ENCODE results near the gene INTS6. TPM values are rescaled to one million over a fixed set of nuclear protein-coding genes. Genes with fewer than 3 reads are reported as not detected.

INTS6 gene
- total and polyA plus RNA-seq, 8 donors: 10.9 to 44.8 (median 27.2) TPM

GRCh38 chr13:51385114-51385513 is 67.7 kb downstream of the INTS6 start:
- 93 to 96% methylated on average over 2 of the region's 2 CpGs for WGBS, 2 donors

GRCh38 chr13:51380269-51380668 is 72.6 kb downstream of the INTS6 start:
- H3K36me3 ChIP-seq: peaks cover 0 to 58% (median 14%) of the 10 kb centered on the region in 3 donors
- DNase-seq (no peak), FAIRE-seq (peak; percentile 43), ATAC-seq (peak; percentile 91 to 98 (median 93))
- no peak overlapping the region for H3K4me3 ChIP-seq
- WGBS, 2 donors: 35 to 39% methylated on average over 4 of the region's 4 CpGs
- no peaks in the 10 kb centered on the region for H3K27me3 ChIP-seq
- no peak overlapping the region for H3K27ac ChIP-seq
- H3K4me1 ChIP-seq: peaks cover 0 to 10% (median 0%) of the 10 kb centered on the region in 3 donors
- no peaks in the 10 kb centered on the region for H3K9me3 ChIP-seq
- TF ChIP-seq CTCF (IDR thresholded peaks at IDR 0.05): no peak
- intact Hi-C loops (cut with DNase I): no loop called here

More at GRCh38 chr13:51385114-51385513, 67.7 kb downstream of the INTS6 start:
- no peak for TF ChIP-seq CTCF (IDR thresholded peaks at IDR 0.05)
- no peak overlapping the region for H3K4me3 ChIP-seq
- H3K27me3 ChIP-seq: no peaks in the 10 kb centered on the region
- no peak overlapping the region for H3K27ac ChIP-seq
- H3K4me1 ChIP-seq: peaks cover 0 to 10% (median 6%) of the 10 kb centered on the region in 3 donors
- DNase-seq (no peak), ATAC-seq (no peak), FAIRE-seq (no peak)
- intact Hi-C loops (cut with DNase I): no loop called here
- no peaks in the 10 kb centered on the region for H3K9me3 ChIP-seq
- peaks cover 0 to 30% (median 0%) of the 10 kb centered on the region in 3 donors for H3K36me3 ChIP-seq

GRCh38 chr13:51373451-51373850 is 79.4 kb downstream of the INTS6 start:
- Histone ChIP-seq H3K4me3 (no peak overlapping the region), H3K9me3 (no peaks in the 10 kb centered on the region), H3K27ac (no peak overlapping the region), H3K36me3 (peaks cover 0 to 68% (median 32%) of the 10 kb centered on the region in 3 donors), H3K4me1 (no peaks in the 10 kb centered on the region), H3K27me3 (no peaks in the 10 kb centered on the region)
- no peak for TF ChIP-seq CTCF (IDR thresholded peaks at IDR 0.05)
- ATAC-seq: no peak
- WGBS, 2 donors: 69 to 77% methylated on average over 2 of the region's 2 CpGs
- DNase-seq: no peak
- intact Hi-C loops (cut with DNase I): no loop called here
- no peak for FAIRE-seq

- no peak overlapping the region for H3K27ac ChIP-seq
- H3K36me3 ChIP-seq: peaks cover 0 to 67% (median 31%) of the 10 kb centered on the region in 3 donors
- FAIRE-seq: no peak
- intact Hi-C loops (cut with DNase I): no loop called here
- no peaks in the 10 kb centered on the region for H3K4me1 ChIP-seq
- H3K4me3 ChIP-seq: no peak overlapping the region
- DNase-seq: no peak
- ATAC-seq: no peak
- no peak for TF ChIP-seq CTCF (IDR thresholded peaks at IDR 0.05)
- H3K27me3 ChIP-seq: no peaks in the 10 kb centered on the region
- H3K9me3 ChIP-seq: no peaks in the 10 kb centered on the region
- WGBS, 2 donors: 92 to 94% methylated on average over 6 of the region's 6 CpGs
Observed at GRCh38 chr13:51371768-51372399, 81.0 kb downstream of the INTS6 start.

- FAIRE-seq (no peak), DNase-seq (no peak), ATAC-seq (no peak)
- no peak for TF ChIP-seq CTCF (IDR thresholded peaks at IDR 0.05)
- Histone ChIP-seq H3K27ac (no peak overlapping the region), H3K36me3 (peaks cover 0 to 68% (median 30%) of the 10 kb centered on the region in 3 donors), H3K9me3 (no peaks in the 10 kb centered on the region), H3K27me3 (no peaks in the 10 kb centered on the region), H3K4me1 (no peaks in the 10 kb centered on the region), H3K4me3 (no peak overlapping the region)
- intact Hi-C loops (cut with DNase I): no loop called here
- WGBS, 2 donors: 91 to 98% methylated on average over 2 of the region's 2 CpGs
Observed at GRCh38 chr13:51370811-51371210, 82.0 kb downstream of the INTS6 start.

Measured in pancreas (tissue), 10 donors.